HL-60 (cell line): ENCODE measurements around the gene NPR1.
"Not testable (repeated sequence)": the region's sequence is repeated elsewhere in the genome, so short reads cannot be mapped to it uniquely, and the experiment has no call there.

Experiments
- DNase-seq, 2 experiments: peaks; one replicate each; pipeline ENCODE4 v3.0.0-alpha.2; 2010 to 2020; ENCODE audit warnings: low read depth in 1 of 2, low spot score in 1 of 2
- H3K27ac ChIP-seq: fragments of 250-450 bp; sonication (Bioruptor Pico); replicated peaks from 2 replicates; pipeline ENCODE4 v1.5.1; 2020; ENCODE audit warnings: mild to moderate bottlenecking, moderate library complexity
- H3K27me3 ChIP-seq: fragments of 250-450 bp; sonication (Bioruptor Pico); 2 replicates; pipeline ENCODE4 v1.5.1; 2021; ENCODE audit warnings: mild to moderate bottlenecking, moderate library complexity; ENCODE audit not compliant: insufficient read depth, poor library complexity, severe bottlenecking
- H3K4me3 ChIP-seq: replicated peaks from 2 replicates; pipeline ENCODE4 v1.5.1; 2011; ENCODE audit warnings: mild to moderate bottlenecking, control low read depth, low read length; ENCODE audit not compliant: insufficient read depth
- GABPA ChIP-seq: IDR thresholded peaks from 2 replicates; pipeline ENCODE4 v1.6.1; 2012; ENCODE audit warnings: low read depth
- POLR2AphosphoS5 ChIP-seq: IDR thresholded peaks from 2 replicates; pipeline ENCODE4 v1.6.1; 2012; ENCODE audit warnings: low read depth
- SPI1 ChIP-seq: IDR thresholded peaks from 2 replicates; pipeline ENCODE4 v1.6.1; 2012; ENCODE audit warnings: low read depth, mild to moderate bottlenecking, borderline replicate concordance
- TF ChIP-seq, protein P1 (sequence below): IDR thresholded peaks from one replicate; pipeline ENCODE4 v1.5.1; 2011; ENCODE audit warnings: low read length, control low read depth, inconsistent platforms; ENCODE audit not compliant: insufficient read depth
- TF ChIP-seq, protein P2 (sequence below): IDR thresholded peaks from 2 replicates; pipeline ENCODE4 v1.6.1; 2012; ENCODE audit warnings: low read depth; ENCODE audit not compliant: insufficient replicate concordance

Gene NPR1

DNA sequence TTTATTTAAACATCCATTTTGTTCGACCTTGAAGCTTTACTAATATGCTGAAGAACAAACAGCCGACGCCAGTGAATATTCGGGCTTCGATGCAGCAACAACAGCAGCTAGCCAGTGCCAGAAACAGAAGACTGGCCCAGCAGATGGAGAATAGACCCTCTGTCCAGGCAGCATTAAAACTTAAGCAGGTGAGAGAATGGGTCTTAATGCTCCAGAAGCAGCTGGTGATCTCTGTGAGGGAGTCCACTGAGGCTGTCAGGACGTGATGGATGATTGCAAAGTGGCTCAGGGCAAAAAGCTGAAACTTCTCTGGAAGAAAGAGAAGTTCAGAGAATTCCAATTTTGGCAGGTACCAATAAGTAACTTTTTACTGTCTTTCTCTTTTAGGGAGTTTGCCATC is 40.2 kb upstream of the NPR1 start:
- TF ChIP-seq, protein P1, sequence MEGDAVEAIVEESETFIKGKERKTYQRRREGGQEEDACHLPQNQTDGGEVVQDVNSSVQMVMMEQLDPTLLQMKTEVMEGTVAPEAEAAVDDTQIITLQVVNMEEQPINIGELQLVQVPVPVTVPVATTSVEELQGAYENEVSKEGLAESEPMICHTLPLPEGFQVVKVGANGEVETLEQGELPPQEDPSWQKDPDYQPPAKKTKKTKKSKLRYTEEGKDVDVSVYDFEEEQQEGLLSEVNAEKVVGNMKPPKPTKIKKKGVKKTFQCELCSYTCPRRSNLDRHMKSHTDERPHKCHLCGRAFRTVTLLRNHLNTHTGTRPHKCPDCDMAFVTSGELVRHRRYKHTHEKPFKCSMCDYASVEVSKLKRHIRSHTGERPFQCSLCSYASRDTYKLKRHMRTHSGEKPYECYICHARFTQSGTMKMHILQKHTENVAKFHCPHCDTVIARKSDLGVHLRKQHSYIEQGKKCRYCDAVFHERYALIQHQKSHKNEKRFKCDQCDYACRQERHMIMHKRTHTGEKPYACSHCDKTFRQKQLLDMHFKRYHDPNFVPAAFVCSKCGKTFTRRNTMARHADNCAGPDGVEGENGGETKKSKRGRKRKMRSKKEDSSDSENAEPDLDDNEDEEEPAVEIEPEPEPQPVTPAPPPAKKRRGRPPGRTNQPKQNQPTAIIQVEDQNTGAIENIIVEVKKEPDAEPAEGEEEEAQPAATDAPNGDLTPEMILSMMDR, result no peak
- no peak for TF ChIP-seq GABPA
- TF ChIP-seq SPI1, result no peak
- no peak for TF ChIP-seq POLR2AphosphoS5
- TF ChIP-seq, protein P2, sequence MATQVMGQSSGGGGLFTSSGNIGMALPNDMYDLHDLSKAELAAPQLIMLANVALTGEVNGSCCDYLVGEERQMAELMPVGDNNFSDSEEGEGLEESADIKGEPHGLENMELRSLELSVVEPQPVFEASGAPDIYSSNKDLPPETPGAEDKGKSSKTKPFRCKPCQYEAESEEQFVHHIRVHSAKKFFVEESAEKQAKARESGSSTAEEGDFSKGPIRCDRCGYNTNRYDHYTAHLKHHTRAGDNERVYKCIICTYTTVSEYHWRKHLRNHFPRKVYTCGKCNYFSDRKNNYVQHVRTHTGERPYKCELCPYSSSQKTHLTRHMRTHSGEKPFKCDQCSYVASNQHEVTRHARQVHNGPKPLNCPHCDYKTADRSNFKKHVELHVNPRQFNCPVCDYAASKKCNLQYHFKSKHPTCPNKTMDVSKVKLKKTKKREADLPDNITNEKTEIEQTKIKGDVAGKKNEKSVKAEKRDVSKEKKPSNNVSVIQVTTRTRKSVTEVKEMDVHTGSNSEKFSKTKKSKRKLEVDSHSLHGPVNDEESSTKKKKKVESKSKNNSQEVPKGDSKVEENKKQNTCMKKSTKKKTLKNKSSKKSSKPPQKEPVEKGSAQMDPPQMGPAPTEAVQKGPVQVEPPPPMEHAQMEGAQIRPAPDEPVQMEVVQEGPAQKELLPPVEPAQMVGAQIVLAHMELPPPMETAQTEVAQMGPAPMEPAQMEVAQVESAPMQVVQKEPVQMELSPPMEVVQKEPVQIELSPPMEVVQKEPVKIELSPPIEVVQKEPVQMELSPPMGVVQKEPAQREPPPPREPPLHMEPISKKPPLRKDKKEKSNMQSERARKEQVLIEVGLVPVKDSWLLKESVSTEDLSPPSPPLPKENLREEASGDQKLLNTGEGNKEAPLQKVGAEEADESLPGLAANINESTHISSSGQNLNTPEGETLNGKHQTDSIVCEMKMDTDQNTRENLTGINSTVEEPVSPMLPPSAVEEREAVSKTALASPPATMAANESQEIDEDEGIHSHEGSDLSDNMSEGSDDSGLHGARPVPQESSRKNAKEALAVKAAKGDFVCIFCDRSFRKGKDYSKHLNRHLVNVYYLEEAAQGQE, result no peak
- Histone ChIP-seq H3K27ac (no peak overlapping the region), H3K27me3 (no peaks in the 10 kb centered on the region), H3K4me3 (no peak overlapping the region)
- DNase-seq, result no peak

DNA sequence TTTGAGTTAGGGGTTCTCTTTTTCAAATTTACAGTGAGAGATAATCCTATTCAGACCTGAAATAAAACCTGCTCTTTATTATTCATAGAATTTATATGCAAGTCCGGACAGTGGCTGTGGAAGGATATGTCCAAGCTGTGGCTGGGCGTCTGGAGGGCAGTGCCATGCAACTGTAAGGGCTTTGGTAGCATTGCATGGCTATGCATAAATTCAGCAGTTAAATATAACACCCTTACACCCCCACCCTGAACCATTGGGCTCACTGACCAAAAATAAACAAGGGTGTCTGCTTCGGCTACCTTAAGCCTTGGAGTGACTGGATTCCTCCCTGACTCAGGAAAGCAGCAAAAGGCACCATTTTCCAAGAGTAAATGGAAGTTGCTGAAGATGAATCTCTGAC is 39.2 kb upstream of the NPR1 start:
- DNase-seq, result no peak
- no peaks in the 10 kb centered on the region for H3K27me3 ChIP-seq
- no peak overlapping the region for H3K27ac ChIP-seq
- TF ChIP-seq GABPA (no peak), SPI1 (no peak), POLR2AphosphoS5 (no peak)
- TF ChIP-seq, protein P1, result no peak
- TF ChIP-seq, protein P2, result no peak
- no peak overlapping the region for H3K4me3 ChIP-seq

DNA sequence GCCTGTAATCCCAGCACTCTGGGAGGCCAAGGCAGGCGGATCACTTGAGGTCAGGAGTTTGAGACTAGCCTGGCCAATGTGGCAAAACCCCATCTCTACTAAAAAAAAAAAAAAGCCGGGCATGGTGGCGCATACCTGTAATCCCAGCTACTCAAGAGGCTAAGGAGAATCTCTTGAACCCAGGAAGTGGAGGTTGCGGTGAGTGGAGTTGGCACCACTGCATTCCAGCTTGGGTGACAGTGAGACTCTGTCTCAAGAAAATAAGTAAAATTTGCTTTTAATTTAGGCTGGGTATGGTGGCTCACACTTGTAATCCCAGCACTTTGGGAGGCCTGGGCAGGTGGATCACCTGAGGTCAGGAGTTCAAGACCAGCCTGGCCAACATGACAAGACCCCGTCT is 38.3 kb upstream of the NPR1 start:
- not testable (repeated sequence) for DNase-seq, H3K4me3 ChIP-seq, H3K27ac ChIP-seq, H3K27me3 ChIP-seq

DNA sequence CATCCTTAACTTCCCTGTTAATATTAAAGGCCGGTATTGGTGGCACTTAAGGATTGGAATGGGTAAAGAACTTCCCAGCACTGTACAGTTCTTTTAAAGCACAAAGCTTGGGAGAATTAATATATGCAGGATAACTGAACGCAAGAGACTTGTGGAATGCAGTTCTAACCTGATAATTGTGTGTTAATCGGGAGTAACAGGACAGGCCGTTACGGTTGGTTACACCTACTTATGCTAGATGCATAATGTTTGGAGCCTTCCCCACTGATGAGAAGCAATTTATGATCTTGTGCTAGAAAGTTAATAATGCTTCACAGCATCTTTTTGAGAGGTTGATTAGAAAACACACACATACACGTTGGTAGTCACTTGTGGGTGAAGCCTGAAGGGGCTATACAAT is 37.6 kb upstream of the NPR1 start:
- DNase-seq, result no peak
- Histone ChIP-seq H3K4me3 (no peak overlapping the region), H3K27ac (no peak overlapping the region), H3K27me3 (no peaks in the 10 kb centered on the region)
- TF ChIP-seq, protein P2, result no peak
- TF ChIP-seq GABPA (no peak), POLR2AphosphoS5 (no peak), SPI1 (no peak)
- TF ChIP-seq, protein P1, result no peak
